Neural progenitor cell (in vitro differentiated cells): ENCODE results near the gene PVR.

Experiments
- EZH2 ChIP-seq: fragments of 200-600 bp; sonication (generic); IDR thresholded peaks from 2 replicates; pipeline ENCODE4 v1.6.1; 2017; ENCODE audit warnings: antibody characterized with exemption, mild to moderate bottlenecking, moderate library complexity
- EZH2phosphoT487 ChIP-seq: fragments of 200-600 bp; sonication (generic); IDR thresholded peaks from 2 replicates; pipeline ENCODE4 v1.6.1; 2017; ENCODE audit warnings: antibody characterized with exemption
- TF ChIP-seq, protein P1 (sequence below): fragments of 200-600 bp; sonication (generic); IDR thresholded peaks from 2 replicates; pipeline ENCODE4 v1.5.1; 2017; ENCODE audit warnings: antibody characterized with exemption, mild to moderate bottlenecking

DNA sequence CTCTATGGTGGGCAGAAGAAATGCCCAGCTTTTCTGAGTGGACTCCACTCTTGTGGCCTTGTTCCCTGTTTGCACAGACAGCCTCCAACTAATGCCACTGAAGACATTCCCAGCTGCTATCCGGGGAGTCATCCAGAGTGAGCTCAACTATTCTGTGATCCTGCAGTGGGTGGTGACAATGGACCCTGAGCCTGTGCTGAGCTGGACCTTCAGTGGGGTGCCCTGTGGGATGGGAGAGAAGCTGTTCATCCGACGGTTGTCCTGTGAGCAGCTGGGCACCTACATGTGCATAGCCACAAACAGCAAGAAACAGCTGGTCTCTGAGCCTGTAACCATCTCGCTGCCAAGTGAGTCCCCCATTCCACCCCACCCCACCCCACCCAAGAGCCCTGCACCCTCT, 20.1 kb upstream of the PVR start:
- TF ChIP-seq, protein P1, sequence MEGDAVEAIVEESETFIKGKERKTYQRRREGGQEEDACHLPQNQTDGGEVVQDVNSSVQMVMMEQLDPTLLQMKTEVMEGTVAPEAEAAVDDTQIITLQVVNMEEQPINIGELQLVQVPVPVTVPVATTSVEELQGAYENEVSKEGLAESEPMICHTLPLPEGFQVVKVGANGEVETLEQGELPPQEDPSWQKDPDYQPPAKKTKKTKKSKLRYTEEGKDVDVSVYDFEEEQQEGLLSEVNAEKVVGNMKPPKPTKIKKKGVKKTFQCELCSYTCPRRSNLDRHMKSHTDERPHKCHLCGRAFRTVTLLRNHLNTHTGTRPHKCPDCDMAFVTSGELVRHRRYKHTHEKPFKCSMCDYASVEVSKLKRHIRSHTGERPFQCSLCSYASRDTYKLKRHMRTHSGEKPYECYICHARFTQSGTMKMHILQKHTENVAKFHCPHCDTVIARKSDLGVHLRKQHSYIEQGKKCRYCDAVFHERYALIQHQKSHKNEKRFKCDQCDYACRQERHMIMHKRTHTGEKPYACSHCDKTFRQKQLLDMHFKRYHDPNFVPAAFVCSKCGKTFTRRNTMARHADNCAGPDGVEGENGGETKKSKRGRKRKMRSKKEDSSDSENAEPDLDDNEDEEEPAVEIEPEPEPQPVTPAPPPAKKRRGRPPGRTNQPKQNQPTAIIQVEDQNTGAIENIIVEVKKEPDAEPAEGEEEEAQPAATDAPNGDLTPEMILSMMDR, result no peak
- no peak for TF ChIP-seq EZH2phosphoT487
- TF ChIP-seq EZH2, result no peak
